Retinal pigment epithelial cell (primary cell): ENCODE measurements around the gene RPTOR.
"Not testable (repeated sequence)": the region's sequence is repeated elsewhere in the genome, so short reads cannot be mapped to it uniquely, and the experiment has no call there.

Experiments
- DNase-seq: peaks from one replicate; pipeline ENCODE4 v3.0.0-alpha.2; 2010; ENCODE audit warnings: low read depth
- H3K4me3 ChIP-seq: 2 replicates; pipeline ENCODE4 v1.5.1; 2011; ENCODE audit warnings: mild to moderate bottlenecking, low read length, control low read depth, moderate library complexity
- CTCF ChIP-seq: conservative IDR thresholded peaks from 2 replicates; pipeline ENCODE4 v1.5.1; 2011; ENCODE audit warnings: low read depth, low read length, control low read depth, inconsistent platforms

RPTOR gene

GRCh38 chr17:80619535-80620235, 75.0 kb downstream of the RPTOR start:
- no peak overlapping the region for H3K4me3 ChIP-seq
- no peak for TF ChIP-seq CTCF
- DNase-seq, result no peak

- no peak for DNase-seq
- H3K4me3 ChIP-seq, result no peak overlapping the region
- TF ChIP-seq CTCF, result no peak
Measured at GRCh38 chr17:80621335-80621996, 76.8 kb downstream of the RPTOR start.

- TF ChIP-seq CTCF, result no peak
- no peak overlapping the region for H3K4me3 ChIP-seq
- DNase-seq, result no peak
Measured at GRCh38 chr17:80621997-80622357, 77.3 kb downstream of the RPTOR start.

- TF ChIP-seq CTCF, result no peak
- DNase-seq, result no peak
- no peak overlapping the region for H3K4me3 ChIP-seq
Measured at GRCh38 chr17:80624864-80625263, 80.2 kb downstream of the RPTOR start.

- no peak overlapping the region for H3K4me3 ChIP-seq
- TF ChIP-seq CTCF, result no peak
- DNase-seq, result no peak
Measured at GRCh38 chr17:80625627-80626026, 81.0 kb downstream of the RPTOR start.

GRCh38 chr17:80628881-80629280, 84.2 kb downstream of the RPTOR start:
- DNase-seq, H3K4me3 ChIP-seq: not testable (repeated sequence)

GRCh38 chr17:80629298-80630028, 84.8 kb downstream of the RPTOR start:
- H3K4me3 ChIP-seq, result no peak overlapping the region
- TF ChIP-seq CTCF, result no peak
- no peak for DNase-seq
